ENCODE results near the gene SPIRE1.

The SPIRE1 gene

GRCh38 chr18:12657684-12658425 is at the start of gene SPIRE1:
SPIRE1 (minus strand) TSS chr18:12658107; CDS start chr18:12657866, 241 bp downstream.
- no peak for DNase-seq

DNA sequence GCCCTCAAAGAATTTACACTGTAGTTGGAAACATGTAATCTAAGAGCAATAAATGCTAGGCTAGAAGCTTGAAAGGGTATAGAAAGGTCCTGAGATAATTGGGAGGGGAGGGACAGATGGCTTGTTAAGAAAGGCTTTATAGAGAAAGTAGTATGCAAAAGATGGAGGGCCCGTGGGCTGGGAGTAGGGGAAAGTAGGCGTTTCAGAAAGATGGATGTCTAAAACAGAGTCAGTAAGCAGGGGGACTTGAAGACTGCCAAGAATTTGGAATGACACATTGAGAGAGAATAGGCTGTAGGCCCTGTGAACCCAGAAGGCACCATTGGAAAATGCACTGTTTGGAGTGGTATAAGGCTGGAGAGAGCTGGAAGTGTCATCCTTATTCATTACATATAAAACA is 45.8 kb upstream of the SPIRE1 start:
- no peak for DNase-seq

DNA sequence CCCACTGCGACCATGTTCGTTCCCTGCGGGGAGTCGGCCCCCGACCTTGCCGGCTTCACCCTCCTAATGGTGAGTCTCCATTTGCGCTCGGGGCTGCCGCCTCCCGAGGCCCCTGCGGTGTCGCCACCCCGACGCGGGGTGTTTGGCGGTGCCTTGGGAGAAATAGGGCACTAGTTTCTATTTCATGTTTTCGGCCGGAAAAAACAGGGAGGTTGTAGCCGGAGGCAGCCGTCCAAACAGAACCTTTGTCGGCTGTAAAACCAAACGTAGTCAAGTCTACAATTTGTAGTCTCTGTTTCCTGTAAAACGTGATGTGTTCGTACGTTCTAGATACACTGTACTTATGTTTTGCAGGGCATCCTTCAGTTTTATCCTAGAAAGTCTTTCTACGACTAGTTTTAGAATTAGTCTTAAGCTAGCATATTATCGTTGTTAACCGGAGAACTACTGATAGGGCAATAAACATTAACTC is 45.2 kb upstream of the SPIRE1 start:
- no peak for DNase-seq

DNA sequence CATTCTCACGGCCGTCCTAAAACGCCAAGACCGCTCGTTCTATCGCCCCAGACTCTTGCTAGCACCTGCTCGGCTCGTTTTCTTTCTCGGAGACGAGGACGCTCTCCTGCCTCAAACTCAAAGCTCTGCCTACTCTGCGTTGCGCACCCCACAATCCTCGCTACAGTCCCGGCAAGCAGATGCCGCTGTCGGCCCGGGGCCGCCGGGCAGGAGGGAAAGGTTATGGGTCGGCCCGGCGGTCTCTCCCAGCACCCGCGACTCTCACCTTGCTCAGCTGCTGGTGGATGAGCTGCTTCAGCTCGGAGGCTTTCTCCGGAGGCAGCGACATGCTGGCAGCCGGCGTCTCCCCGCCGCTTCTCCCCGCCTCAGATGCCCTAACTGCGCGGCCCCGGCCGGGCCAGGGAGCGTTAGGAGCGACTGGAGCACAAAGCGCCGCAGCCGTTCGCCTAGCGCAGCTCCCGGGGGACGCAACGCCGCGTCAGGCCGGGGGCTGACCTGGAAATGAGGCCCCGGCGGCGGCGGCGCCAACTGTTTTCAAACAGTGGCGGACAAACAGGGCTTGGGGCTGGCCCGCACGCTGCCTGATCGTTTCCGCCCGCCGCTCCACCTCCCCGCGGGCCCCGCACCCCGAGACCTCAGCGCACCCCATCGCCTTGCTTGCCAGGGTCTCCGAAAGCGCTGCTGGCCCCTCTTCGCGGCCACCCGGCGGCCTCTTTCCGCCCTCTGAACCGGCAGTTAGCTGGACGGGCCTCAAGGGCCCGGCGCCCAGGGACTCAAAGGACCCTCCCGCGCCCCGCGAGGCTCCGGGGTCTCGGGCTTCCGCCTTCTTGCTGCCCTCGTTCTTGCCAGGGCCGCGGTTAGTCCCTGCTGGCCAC is 44.6 kb upstream of the SPIRE1 start, which contains the start of the genes CEP76 and PSMG2:
Gene CEP76 (minus strand): TSS at position 503 of the 875 bp plus-strand sequence. CDS start 175 bp downstream, at position 328.
Gene PSMG2 (plus strand): TSS at position 822 of the 875 bp plus-strand sequence. CDS start 66 bp downstream, outside the sequence.
- peak; percentile 84 for DNase-seq

DNA sequence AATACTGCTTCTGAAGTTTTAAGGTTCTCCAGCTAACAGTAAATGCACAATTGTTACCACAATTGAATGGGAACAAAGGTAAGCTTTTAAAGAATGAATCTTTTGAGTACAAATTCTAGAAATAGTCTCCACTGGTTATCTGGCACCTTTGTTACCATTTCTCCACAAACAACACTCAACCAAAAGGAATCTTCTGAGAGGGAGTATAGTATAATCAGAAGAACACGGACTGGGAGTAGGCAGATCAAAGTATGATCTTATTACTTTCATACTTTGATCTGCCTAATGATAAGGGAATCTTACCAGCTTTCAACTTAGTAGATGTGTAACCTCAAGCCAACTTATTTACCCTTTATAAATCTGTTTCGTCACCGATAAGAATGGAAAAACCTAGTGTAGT is 43.3 kb upstream of the SPIRE1 start:
- DNase-seq = no peak

DNA sequence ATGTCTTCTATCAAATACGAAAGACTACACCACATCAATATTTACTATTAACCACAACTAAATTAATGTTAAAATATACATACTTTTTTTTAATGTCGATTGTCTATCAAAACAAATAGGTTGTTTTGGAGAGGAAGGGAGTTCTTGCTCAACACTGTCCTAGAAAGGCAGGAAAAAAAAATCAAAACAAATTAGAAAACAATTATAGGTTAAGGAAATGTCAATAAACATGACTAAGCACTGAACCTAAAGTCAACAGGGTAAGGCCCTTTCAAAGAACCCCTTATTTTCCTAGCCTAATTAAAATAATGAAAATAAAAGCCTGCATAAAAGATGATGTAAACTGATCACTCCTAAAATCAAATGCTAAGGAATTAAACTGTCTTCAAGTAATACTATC is 41.8 kb upstream of the SPIRE1 start:
- DNase-seq = no peak

- no peak for DNase-seq
Observed at GRCh38 chr18:12694032-12694431, 36.1 kb upstream of the SPIRE1 start.

- no peak for DNase-seq
Observed at GRCh38 chr18:12692206-12692605, 34.3 kb upstream of the SPIRE1 start.

DNA sequence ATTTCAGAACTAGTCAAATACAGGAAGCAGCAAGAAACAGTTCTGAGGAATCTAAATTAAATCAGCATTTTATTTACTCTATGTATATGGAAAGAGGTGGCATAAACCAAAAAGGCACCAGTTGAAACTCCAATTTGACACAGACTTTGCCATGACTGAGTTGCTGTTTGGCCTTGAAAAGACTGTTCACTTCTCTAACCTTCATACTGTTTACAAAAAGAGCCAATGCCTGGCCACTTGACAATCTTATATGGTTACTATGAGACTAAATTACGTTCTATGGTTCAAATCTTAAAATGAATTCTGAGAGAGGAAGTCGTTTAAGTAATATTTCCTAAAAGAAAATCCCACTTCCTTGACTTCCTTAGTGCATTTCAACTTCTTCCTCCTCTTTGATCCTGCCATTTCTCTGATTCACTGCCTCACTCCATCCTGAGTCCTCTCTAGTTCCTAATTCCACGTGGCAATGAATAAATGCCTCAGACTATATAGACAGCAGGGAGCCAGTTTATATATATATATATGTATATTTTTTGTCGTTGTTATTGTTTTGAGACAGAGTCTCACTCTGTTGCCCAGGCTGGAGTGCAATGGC is 31.4 kb upstream of the SPIRE1 start:
- DNase-seq = no peak

DNA sequence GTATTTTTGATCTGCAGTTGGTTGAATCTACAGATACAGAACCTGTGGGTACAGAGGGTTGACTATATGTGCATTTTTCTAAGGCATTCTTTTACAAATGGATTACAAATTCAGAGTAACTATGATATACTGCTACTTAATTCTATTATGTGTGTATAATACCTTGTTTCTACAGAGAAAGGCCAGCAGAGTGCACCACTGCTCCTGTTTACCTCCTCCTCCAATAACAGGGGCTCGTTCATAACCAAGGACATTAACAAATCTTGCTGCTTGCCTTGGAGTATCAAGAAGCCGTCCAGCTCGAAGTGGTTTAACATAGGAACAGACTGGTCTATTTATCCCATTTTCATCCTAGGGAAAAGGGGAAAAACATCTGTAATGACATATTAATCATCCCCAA is 28.2 kb upstream of the SPIRE1 start:
- no peak for DNase-seq

- DNase-seq = no peak
Observed at GRCh38 chr18:12679183-12679786, 21.4 kb upstream of the SPIRE1 start.

DNA sequence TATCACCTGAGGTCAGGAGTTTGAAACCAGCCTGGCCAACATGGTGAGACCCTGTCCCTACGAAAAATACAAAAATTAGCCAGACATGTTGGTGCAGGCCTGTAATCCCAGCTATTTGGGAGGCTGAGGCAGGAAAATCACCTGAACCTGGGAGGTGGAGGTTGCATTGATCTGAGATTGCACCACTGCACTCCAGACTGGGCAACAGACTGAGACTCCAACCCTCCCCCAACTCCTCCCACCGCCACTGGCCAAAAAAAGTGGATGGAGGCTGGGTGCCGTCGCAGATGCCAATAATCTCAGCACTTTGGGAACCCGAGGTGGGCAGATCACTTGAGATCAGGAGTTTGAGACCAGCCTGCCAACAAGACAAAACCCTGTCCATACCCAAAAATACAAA is 10.1 kb upstream of the SPIRE1 start:
- DNase-seq = no peak

DNA sequence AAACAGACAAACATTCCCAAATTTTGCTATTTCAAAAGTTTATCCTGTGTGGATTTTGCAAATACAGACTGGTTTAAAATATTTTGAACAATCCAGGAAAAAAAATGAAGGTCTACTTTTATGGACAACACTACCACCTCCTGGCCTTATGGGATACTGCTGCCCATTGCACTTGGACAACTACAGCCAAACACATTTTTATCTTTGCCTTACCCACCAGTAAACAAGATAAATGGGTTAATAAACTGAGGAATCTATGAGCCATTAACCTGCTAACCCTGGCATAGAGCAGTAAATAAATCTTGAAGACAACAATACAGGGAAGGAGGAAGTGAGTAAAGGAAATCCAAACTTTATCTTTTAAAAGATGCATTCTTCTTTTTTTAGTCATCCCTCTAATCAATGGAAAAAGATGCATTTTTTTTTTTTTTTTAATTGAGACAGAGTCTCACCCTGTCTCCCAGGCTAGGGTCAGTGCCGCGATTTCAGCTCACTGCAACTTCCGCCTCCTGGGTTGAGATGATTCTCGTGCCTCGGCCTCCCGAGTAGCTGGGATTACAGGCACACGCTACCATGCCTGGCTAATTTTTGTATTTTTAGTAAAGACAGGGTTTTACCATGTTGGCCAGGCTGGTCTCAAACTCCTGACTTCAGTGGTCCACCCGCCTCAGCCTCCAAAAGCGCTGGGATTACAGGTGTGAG is 2.1 kb upstream of the SPIRE1 start:
- DNase-seq = no peak

DNA sequence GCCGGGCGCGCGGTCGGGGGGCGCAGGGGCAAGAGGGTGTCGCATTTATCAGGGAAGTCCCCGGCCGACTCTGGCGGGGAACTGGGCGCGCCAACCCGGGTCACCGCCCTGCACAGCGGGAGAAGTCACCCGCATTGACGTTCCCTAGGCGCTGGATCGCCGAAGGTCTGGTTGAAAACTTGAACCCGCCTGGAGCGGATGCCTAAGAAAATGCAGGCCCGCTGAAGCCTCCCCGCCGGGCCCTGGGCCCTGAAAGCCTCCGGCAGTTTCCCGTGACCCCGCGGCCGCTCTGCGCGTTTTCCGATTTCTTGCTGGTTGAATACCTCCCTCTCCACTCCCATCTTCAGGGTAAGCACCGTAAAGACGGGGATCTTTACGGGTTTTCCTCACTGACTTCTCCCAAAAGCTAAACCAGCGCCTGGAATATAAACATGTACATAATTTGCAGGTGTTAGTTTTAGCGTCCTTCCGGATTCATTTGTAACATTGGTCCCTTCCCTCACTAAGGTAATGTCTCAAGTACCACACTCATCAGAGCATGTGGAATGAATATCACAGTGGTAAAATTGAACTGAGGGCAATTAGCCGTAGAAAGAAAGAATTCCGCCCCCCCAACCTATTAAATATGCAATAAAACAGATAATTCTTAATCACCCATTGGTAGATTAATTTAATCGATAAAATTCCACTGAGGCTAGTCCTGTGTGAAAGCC is 675 bp upstream of the SPIRE1 start:
- peak; percentile 11 for DNase-seq

- DNase-seq = peak; percentile 8
Observed at GRCh38 chr18:12656938-12657683, 796 bp downstream of the SPIRE1 start.

GRCh38 chr18:12656605-12656937 is 1.3 kb downstream of the SPIRE1 start:
- DNase-seq = no peak

DNA sequence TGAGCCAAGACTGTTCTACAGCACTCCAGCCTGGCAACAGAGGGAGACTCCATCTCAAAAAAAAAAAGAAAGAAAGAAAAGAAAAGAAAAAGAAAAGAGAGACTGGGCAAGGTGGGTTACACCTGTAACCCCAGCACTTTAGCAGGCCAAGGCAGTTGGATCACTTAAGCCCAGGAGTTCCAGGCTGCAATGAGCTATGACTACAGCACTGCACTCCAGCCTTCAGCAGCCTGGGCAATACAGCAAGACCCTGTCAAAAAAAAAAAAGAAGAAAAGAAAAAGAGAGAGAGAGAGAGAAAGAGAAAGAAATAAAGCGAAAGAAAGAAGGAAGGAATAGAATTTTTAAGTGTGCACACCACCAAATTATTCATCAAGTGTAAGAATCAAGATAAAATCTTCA is 2.9 kb downstream of the SPIRE1 start:
- no peak for DNase-seq

- no peak for DNase-seq
Observed at GRCh38 chr18:12652861-12653401, 5.0 kb downstream of the SPIRE1 start.

DNA sequence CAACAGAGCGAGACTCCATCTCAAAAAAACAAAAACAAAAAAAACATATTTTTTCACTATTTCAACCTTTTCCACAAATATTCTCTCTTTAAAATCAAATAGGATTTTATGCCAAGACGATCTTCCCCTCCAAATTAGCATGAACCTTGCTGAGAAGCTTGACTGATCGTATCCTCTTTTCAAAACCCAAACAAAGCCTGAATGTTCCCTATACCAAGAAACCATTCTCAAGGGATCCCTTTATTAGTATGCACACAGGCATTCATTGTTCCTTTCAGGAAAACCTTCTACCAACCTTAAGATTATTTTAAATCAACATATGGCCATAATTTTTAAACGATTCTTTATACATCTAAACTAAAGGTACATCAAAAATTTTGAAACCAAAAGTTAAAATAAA is 6.3 kb downstream of the SPIRE1 start:
- no peak for DNase-seq

- no peak for DNase-seq
Observed at GRCh38 chr18:12647773-12648172, 10.1 kb downstream of the SPIRE1 start.

DNA sequence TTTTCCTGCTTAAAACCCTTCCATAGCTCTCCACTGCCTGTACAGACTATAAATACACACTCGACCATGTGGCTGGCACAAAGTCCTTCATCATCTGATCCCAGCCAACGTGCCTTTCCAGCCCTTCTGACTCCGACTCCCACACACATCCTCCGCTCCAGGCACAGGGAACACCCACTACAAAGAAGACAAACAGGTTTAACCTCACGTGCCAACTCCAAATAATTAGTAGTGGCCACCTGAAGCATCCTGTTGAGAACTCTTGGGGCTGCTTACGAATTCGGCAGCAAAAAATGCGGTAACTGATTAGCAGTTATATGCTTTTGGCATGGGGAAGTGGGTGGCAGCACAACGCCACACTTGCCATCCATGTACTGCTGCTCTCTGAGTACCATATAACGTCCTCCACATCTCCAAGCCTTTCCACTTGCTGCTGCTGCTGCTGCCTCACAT is 12.1 kb downstream of the SPIRE1 start:
- DNase-seq = no peak

Data from stimulated activated naive CD4-positive, alpha-beta T cell treated with Interleukin-2 at 50 U/mL for 16 hours (primary cell).